ENCODE results near the gene EZH1.
"Not testable (repeated sequence)": the region's sequence is repeated elsewhere in the genome, so short reads cannot be mapped to it uniquely, and the experiment has no call there.

DNA sequence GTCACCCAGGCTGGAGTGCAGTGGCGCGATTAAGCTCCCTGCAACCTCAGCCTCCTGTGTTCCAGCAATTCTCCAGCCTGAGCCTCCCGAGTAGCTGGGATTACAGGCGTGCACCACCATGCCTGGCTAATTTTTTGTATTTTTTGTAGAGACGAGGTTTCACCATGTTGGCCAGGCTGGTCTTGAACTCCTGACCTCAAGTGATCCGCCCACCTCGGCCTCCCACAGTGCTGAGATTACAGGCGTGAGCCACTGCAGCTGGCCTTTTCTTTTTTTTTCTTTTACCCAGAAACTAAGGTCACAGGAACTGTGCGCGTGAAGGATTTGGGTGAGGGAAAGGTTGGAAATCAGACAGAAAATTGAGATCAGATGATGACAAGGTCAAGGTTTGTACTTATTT lies 25.1 kb upstream of the EZH1 start:
- TF ChIP-seq CTCF, EP300 (IDR thresholded peaks at IDR 0.05): not testable (repeated sequence)

All from suprapubic skin (tissue), 3 donors.